Frontal cortex (tissue), 1 donor: Measurements from ENCODE around the gene CLDN1. TPM values are rescaled to one million over a fixed set of nuclear protein-coding genes. Genes with fewer than 3 reads are reported as not detected.

Source experiments
- total RNA-seq: library from RNA; depleted of rRNA; stranded (reverse); fragments of >200 nt; gene quantifications from one replicate; pipeline ENCODE4 v1.2.3, GENCODE V29; 2014

CLDN1 gene
- total RNA-seq, 1 donor from 2014 or later: 4.1 TPM

Other genes starting within 250 kb of the CLDN1 start
- 2.4 TPM for gene P3H2, start 201.5 kb downstream of the CLDN1 start, total RNA-seq
- 1.6 TPM for gene CLDN16, start 65.7 kb upstream of the CLDN1 start, total RNA-seq
- not detected for gene TMEM207, start 127.5 kb upstream of the CLDN1 start, total RNA-seq
- 13.9 TPM for gene IL1RAP, start 191.6 kb upstream of the CLDN1 start, total RNA-seq